Peyer's patch (tissue), 4 donors: ENCODE results near the gene L2HGDH. TPM values are rescaled to one million over a fixed set of nuclear protein-coding genes. Genes with fewer than 3 reads are reported as not detected.
A peak's percentile ranks its signal among the peaks of the same experiment; 100 is the strongest.

Experiments
- DNase-seq, 3 donors: peaks; one replicate each; pipeline ENCODE4 v3.0.0-alpha.2; 2017 to 2019
- H3K27ac ChIP-seq, 4 donors: fragments of 200-600 bp; sonication (generic); one replicate each; pipeline ENCODE4 v1.5.1; 2016 to 2019
- H3K27me3 ChIP-seq, 2 donors: fragments of 200-600 bp; sonication (generic); one replicate each; pipeline ENCODE4 v1.5.1; 2019
- H3K36me3 ChIP-seq, 3 donors: fragments of 200-600 bp; sonication (generic); one replicate each; pipeline ENCODE4 v1.5.1; 2016 to 2019
- H3K4me1 ChIP-seq, 4 donors: fragments of 200-600 bp; sonication (generic); one replicate each; pipeline ENCODE4 v1.5.1; 2016 to 2019
- H3K4me3 ChIP-seq, 4 donors: fragments of 200-600 bp; sonication (generic); 1 replicate in 3 of 4; 2 replicates in 1 of 4; pipeline ENCODE4 v1.5.1; 2016 to 2019; ENCODE audit warnings: mild to moderate bottlenecking in 1 of 4
- H3K9me3 ChIP-seq, 4 donors: fragments of 200-600 bp; sonication (generic); one replicate each; pipeline ENCODE4 v1.5.1; 2016 to 2019; ENCODE audit warnings: mild to moderate bottlenecking in 1 of 4
- CTCF ChIP-seq, 6 experiments: fragments of 450-650 bp in 4 of 6; fragments of 200-600 bp in 2 of 6; sonication (generic) in 1 of 6; IDR thresholded peaks; one replicate each; pipeline ENCODE4 v1.5.1; 2017 to 2019; ENCODE audit warnings: antibody characterized with exemption in 6 of 6, mild to moderate bottlenecking in 3 of 6, moderate library complexity in 1 of 6
- POLR2A ChIP-seq, 2 donors: fragments of 450-650 bp; IDR thresholded peaks; one replicate each; pipeline ENCODE4 v1.5.1; 2017; ENCODE audit warnings: antibody characterized with exemption in 2 of 2, mild to moderate bottlenecking in 2 of 2, moderate library complexity in 2 of 2
- total RNA-seq, 4 donors: library from RNA; depleted of rRNA; stranded (reverse); fragments of >200 nt; gene quantifications; one replicate each; pipeline ENCODE4 v1.1.0, GENCODE V29; 2016

Gene L2HGDH
- total RNA-seq, 4 donors from 2014 or later = 4.6 to 29.7 (median 8.8) TPM

GRCh38 chr14:50344116-50344775 is 32.2 kb upstream of the L2HGDH start:
- DNase-seq = no peak
- Histone ChIP-seq H3K9me3 (no peaks in the 10 kb centered on the region), H3K27me3 (no peaks in the 10 kb centered on the region), H3K27ac (no peak overlapping the region), H3K4me1 (peaks cover 0 to 19% (median 0%) of the 10 kb centered on the region in 4 donors), H3K36me3 (no peaks in the 10 kb centered on the region), H3K4me3 (no peak overlapping the region)
- TF ChIP-seq POLR2A (IDR thresholded peaks at IDR 0.05) (no peak), CTCF (IDR thresholded peaks at IDR 0.05) (no peak)

GRCh38 chr14:50343434-50343833 is 31.4 kb upstream of the L2HGDH start:
- DNase-seq = no peak
- TF ChIP-seq CTCF (IDR thresholded peaks at IDR 0.05) (no peak), POLR2A (IDR thresholded peaks at IDR 0.05) (no peak)
- Histone ChIP-seq H3K27ac (no peak overlapping the region), H3K9me3 (no peaks in the 10 kb centered on the region), H3K4me1 (peaks cover 0 to 19% (median under 1%) of the 10 kb centered on the region in 4 donors), H3K36me3 (no peaks in the 10 kb centered on the region), H3K27me3 (no peaks in the 10 kb centered on the region), H3K4me3 (no peak overlapping the region)

GRCh38 chr14:50342221-50343078 is 30.4 kb upstream of the L2HGDH start:
- no peak for TF ChIP-seq POLR2A (IDR thresholded peaks at IDR 0.05)
- peak in 4 of 6 experiments; percentile 22 to 44 (median 37) for TF ChIP-seq CTCF (IDR thresholded peaks at IDR 0.05)
- no peaks in the 10 kb centered on the region for H3K27me3 ChIP-seq
- H3K4me3 ChIP-seq = peak overlapping the region in 2 of 4 donors; percentile 8 to 22
- H3K9me3 ChIP-seq = no peaks in the 10 kb centered on the region
- H3K36me3 ChIP-seq = no peaks in the 10 kb centered on the region
- peak overlapping the region in 3 of 4 donors; percentile 27 to 40 (median 32) for H3K27ac ChIP-seq
- peak in 2 of 3 donors; percentile 39 to 68 for DNase-seq
- peaks cover 0 to 19% (median 1%) of the 10 kb centered on the region in 4 donors for H3K4me1 ChIP-seq

GRCh38 chr14:50340963-50341362 is 28.9 kb upstream of the L2HGDH start:
- H3K36me3 ChIP-seq = no peaks in the 10 kb centered on the region
- H3K27me3 ChIP-seq = no peaks in the 10 kb centered on the region
- H3K27ac ChIP-seq = no peak overlapping the region
- no peaks in the 10 kb centered on the region for H3K9me3 ChIP-seq
- no peak for TF ChIP-seq POLR2A (IDR thresholded peaks at IDR 0.05)
- no peak for TF ChIP-seq CTCF (IDR thresholded peaks at IDR 0.05)
- DNase-seq = no peak
- no peak overlapping the region for H3K4me3 ChIP-seq
- H3K4me1 ChIP-seq = peaks cover 0 to 20% (median 1%) of the 10 kb centered on the region in 4 donors

GRCh38 chr14:50340045-50340444 is 28.0 kb upstream of the L2HGDH start:
- DNase-seq = no peak
- H3K4me1 ChIP-seq = peaks cover 0 to 26% (median 3%) of the 10 kb centered on the region in 4 donors
- no peaks in the 10 kb centered on the region for H3K9me3 ChIP-seq
- no peak for TF ChIP-seq CTCF (IDR thresholded peaks at IDR 0.05)
- no peaks in the 10 kb centered on the region for H3K36me3 ChIP-seq
- H3K27ac ChIP-seq = no peak overlapping the region
- H3K4me3 ChIP-seq = no peak overlapping the region
- no peaks in the 10 kb centered on the region for H3K27me3 ChIP-seq
